IPS-20b (cell line): ENCODE data around the gene G3BP2.
"Not testable (repeated sequence)": the region's sequence is repeated elsewhere in the genome, so short reads cannot be mapped to it uniquely, and the experiment has no call there.

Source experiments
- H3K27ac ChIP-seq: one replicate; pipeline ENCODE4 v1.5.1; 2013; ENCODE audit warnings: low read length
- H3K27me3 ChIP-seq: 2 replicates; pipeline ENCODE4 v1.6.1; 2013; ENCODE audit warnings: mild to moderate bottlenecking, low read length, inconsistent platforms; ENCODE audit not compliant: insufficient read depth
- H3K36me3 ChIP-seq: 2 replicates; pipeline ENCODE4 v1.6.1; 2013; ENCODE audit warnings: low read depth, mild to moderate bottlenecking, inconsistent platforms, low read length, moderate library complexity; ENCODE audit not compliant: insufficient read depth
- H3K4me1 ChIP-seq: 2 replicates; pipeline ENCODE4 v1.6.1; 2013; ENCODE audit warnings: mild to moderate bottlenecking, control low read depth, inconsistent platforms, low read length, moderate library complexity; ENCODE audit not compliant: insufficient read depth
- H3K4me3 ChIP-seq: 2 replicates; pipeline ENCODE4 v1.5.1; 2013; ENCODE audit warnings: mild to moderate bottlenecking, low read length, inconsistent platforms
- H3K9ac ChIP-seq: 2 replicates; pipeline ENCODE4 v1.6.1; 2013; ENCODE audit warnings: low read depth, mild to moderate bottlenecking, inconsistent platforms, low read length, moderate library complexity
- H3K9me3 ChIP-seq: 2 replicates; pipeline ENCODE4 v1.6.1; 2013; ENCODE audit warnings: mild to moderate bottlenecking, low read depth, low read length, inconsistent platforms; ENCODE audit not compliant: insufficient read depth

G3BP2 gene

GRCh38 chr4:75702919-75703411 is 29.8 kb upstream of the G3BP2 start:
- no peaks in the 10 kb centered on the region for H3K9me3 ChIP-seq
- peaks cover 4% of the 10 kb centered on the region; the same call in 1 of the 2 replicates for H3K36me3 ChIP-seq
- H3K27ac ChIP-seq: peak overlapping the region; percentile 78
- no peaks in the 10 kb centered on the region for H3K27me3 ChIP-seq
- H3K4me3 ChIP-seq: no peak overlapping the region
- H3K9ac ChIP-seq: peak overlapping the region; percentile 63; the same call in 1 of the 2 replicates
- H3K4me1 ChIP-seq: peaks cover 33% of the 10 kb centered on the region

GRCh38 chr4:75699299-75699698 is 26.1 kb upstream of the G3BP2 start:
- no peak overlapping the region for H3K4me3 ChIP-seq
- no peak overlapping the region; the same call in 1 of the 2 replicates for H3K9ac ChIP-seq
- H3K36me3 ChIP-seq: peaks cover 14% of the 10 kb centered on the region; the same call in 1 of the 2 replicates
- H3K9me3 ChIP-seq: no peaks in the 10 kb centered on the region
- no peak overlapping the region for H3K27ac ChIP-seq
- peaks cover 12% of the 10 kb centered on the region for H3K4me1 ChIP-seq
- no peaks in the 10 kb centered on the region for H3K27me3 ChIP-seq

GRCh38 chr4:75698963-75699228 is 25.7 kb upstream of the G3BP2 start:
- Histone ChIP-seq H3K36me3 (peaks cover 17% of the 10 kb centered on the region; the same call in 1 of the 2 replicates), H3K9me3 (no peaks in the 10 kb centered on the region), H3K27me3 (no peaks in the 10 kb centered on the region), H3K4me1 (peaks cover 12% of the 10 kb centered on the region), H3K27ac (no peak overlapping the region), H3K4me3 (no peak overlapping the region), H3K9ac (no peak overlapping the region)

- Histone ChIP-seq H3K27me3 (no peaks in the 10 kb centered on the region), H3K4me3 (no peak overlapping the region), H3K36me3 (peaks cover 19% of the 10 kb centered on the region; the same call in 1 of the 2 replicates), H3K27ac (no peak overlapping the region), H3K9me3 (no peaks in the 10 kb centered on the region), H3K9ac (no peak overlapping the region), H3K4me1 (peaks cover 9% of the 10 kb centered on the region)
Observed at GRCh38 chr4:75698162-75698962, 25.2 kb upstream of the G3BP2 start.

- Histone ChIP-seq H3K4me3 (no peak overlapping the region), H3K27ac (no peak overlapping the region), H3K9me3 (no peaks in the 10 kb centered on the region), H3K4me1 (no peaks in the 10 kb centered on the region; the same call in 1 of the 2 replicates), H3K9ac (0 out of 2 replicates have a peak overlapping the region, but pooled peaks have one; percentile 15), H3K36me3 (peaks cover 33% of the 10 kb centered on the region), H3K27me3 (no peaks in the 10 kb centered on the region)
Observed at GRCh38 chr4:75696581-75696980, 23.4 kb upstream of the G3BP2 start.

GRCh38 chr4:75696071-75696470 is 22.9 kb upstream of the G3BP2 start:
- Histone ChIP-seq H3K4me1 (no peaks in the 10 kb centered on the region), H3K4me3 (no peak overlapping the region), H3K36me3 (peaks cover 38% of the 10 kb centered on the region), H3K27ac (no peak overlapping the region), H3K27me3 (no peaks in the 10 kb centered on the region), H3K9me3 (no peaks in the 10 kb centered on the region), H3K9ac (no peak overlapping the region)

- not testable (repeated sequence) for H3K27me3 ChIP-seq, H3K27ac ChIP-seq, H3K4me3 ChIP-seq, H3K9ac ChIP-seq, H3K4me1 ChIP-seq, H3K9me3 ChIP-seq
- H3K36me3 ChIP-seq: peaks cover 73% of the 10 kb centered on the region
Observed at GRCh38 chr4:75692066-75692465, 18.9 kb upstream of the G3BP2 start.

- H3K9ac ChIP-seq, H3K27me3 ChIP-seq, H3K4me1 ChIP-seq, H3K9me3 ChIP-seq, H3K27ac ChIP-seq, H3K4me3 ChIP-seq: not testable (repeated sequence)
- peaks cover 56% of the 10 kb centered on the region for H3K36me3 ChIP-seq
Observed at GRCh38 chr4:75687125-75687524, 13.9 kb upstream of the G3BP2 start.

GRCh38 chr4:75686346-75686745 is 13.1 kb upstream of the G3BP2 start:
- H3K9ac ChIP-seq: no peak overlapping the region
- no peak overlapping the region for H3K27ac ChIP-seq
- H3K9me3 ChIP-seq: no peaks in the 10 kb centered on the region
- H3K4me1 ChIP-seq: no peaks in the 10 kb centered on the region
- H3K36me3 ChIP-seq: peaks cover 48% of the 10 kb centered on the region
- H3K27me3 ChIP-seq: no peaks in the 10 kb centered on the region
- H3K4me3 ChIP-seq: no peak overlapping the region

- Histone ChIP-seq H3K36me3 (peaks cover 41% of the 10 kb centered on the region), H3K27ac (no peak overlapping the region), H3K4me3 (no peak overlapping the region), H3K9ac (no peak overlapping the region), H3K27me3 (no peaks in the 10 kb centered on the region), H3K9me3 (no peaks in the 10 kb centered on the region), H3K4me1 (no peaks in the 10 kb centered on the region)
Observed at GRCh38 chr4:75685546-75686189, 12.5 kb upstream of the G3BP2 start.

- Histone ChIP-seq H3K9ac (no peak overlapping the region), H3K27ac (no peak overlapping the region)
Observed at GRCh38 chr4:75683482-75684155, 10.4 kb upstream of the G3BP2 start.

More at GRCh38 chr4:75683482-75684155, 10.4 kb upstream of the G3BP2 start:
- Histone ChIP-seq H3K4me1 (no peaks in the 10 kb centered on the region), H3K27me3 (no peaks in the 10 kb centered on the region), H3K4me3 (no peak overlapping the region), H3K9me3 (no peaks in the 10 kb centered on the region), H3K36me3 (peaks cover 35% of the 10 kb centered on the region)
